OCI-LY7 (cell line): ENCODE results near the gene XRCC3.

Experiments
- CTCF ChIP-seq: fragments of 200-600 bp; sonication (generic); conservative IDR thresholded peaks from 2 replicates; pipeline ENCODE4 v1.5.1; 2014; ENCODE audit warnings: mild to moderate bottlenecking, antibody characterized with exemption, low read length, moderate library complexity, mixed read lengths
- EZH2phosphoT487 ChIP-seq: fragments of 200-600 bp; sonication (generic); IDR thresholded peaks from 2 replicates; pipeline ENCODE4 v1.6.1; 2018; ENCODE audit warnings: low read depth, borderline replicate concordance, mild to moderate bottlenecking, mixed run types, antibody characterized with exemption, low read length, moderate library complexity, mixed read lengths

GRCh38 chr14:103712633-103713247 lies 2.5 kb downstream of the XRCC3 start:
- no peak for TF ChIP-seq CTCF
- no peak for TF ChIP-seq EZH2phosphoT487
